ENCODE results near the gene URB2.
"Not testable (repeated sequence)": the region's sequence is repeated elsewhere in the genome, so short reads cannot be mapped to it uniquely, and the experiment has no call there.

Gene URB2

GRCh38 chr1:229693129-229693900, 67.3 kb downstream of the URB2 start:
- DNase-seq (ENCODE audit: low spot score): no peak

GRCh38 chr1:229694053-229694693, 68.1 kb downstream of the URB2 start:
- no peak for DNase-seq (ENCODE audit: low spot score)

- DNase-seq (ENCODE audit: low spot score): no peak
Observed at GRCh38 chr1:229696385-229696784, 70.3 kb downstream of the URB2 start.

GRCh38 chr1:229699613-229700267, 73.7 kb downstream of the URB2 start:
- DNase-seq (ENCODE audit: low spot score): no peak

- DNase-seq (ENCODE audit: low spot score): no peak
Observed at GRCh38 chr1:229704157-229704556, 78.1 kb downstream of the URB2 start.

GRCh38 chr1:229705152-229705551, 79.1 kb downstream of the URB2 start:
- DNase-seq (ENCODE audit: low spot score): not testable (repeated sequence)

- DNase-seq (ENCODE audit: low spot score): not testable (repeated sequence)
Observed at GRCh38 chr1:229707127-229707526, 81.1 kb downstream of the URB2 start.

- DNase-seq (ENCODE audit: low spot score): no peak
Observed at GRCh38 chr1:229709500-229710013, 83.5 kb downstream of the URB2 start.
